Left lung (tissue), 10 donors: Measurements from ENCODE around the gene EML1. TPM values are rescaled to one million over a fixed set of nuclear protein-coding genes. Genes with fewer than 3 reads are reported as not detected.

Experiments
- ATAC-seq: fragments of 200-7000 bp; cut with Tn5 transposase; one replicate; pipeline ENCODE4 v1.9.1; 2020; ENCODE audit warnings: moderate library complexity
- DNase-seq, 4 donors: peaks; one replicate each; pipeline ENCODE4 v3.0.0-alpha.2; 2013 to 2020
- H3K27ac ChIP-seq, 2 donors: fragments of 200-600 bp; sonication (generic) in 1 of 2; one replicate each; pipeline versions ENCODE4 v1.5.0 to v1.8.0; 2020 to 2021
- H3K27me3 ChIP-seq, 2 donors: fragments of 200-600 bp; sonication (generic) in 1 of 2; one replicate each; pipeline versions ENCODE4 v1.5.0 to v1.8.0; 2020 to 2021
- H3K36me3 ChIP-seq, 2 donors: fragments of 200-600 bp; sonication (generic) in 1 of 2; one replicate each; pipeline versions ENCODE4 v1.5.0 to v1.8.0; 2020 to 2021
- H3K4me1 ChIP-seq, 2 donors: fragments of 200-600 bp; one replicate each; pipeline ENCODE4 v1.8.0; 2021
- H3K4me3 ChIP-seq, 2 donors: fragments of 200-600 bp; sonication (generic) in 1 of 2; one replicate each; pipeline versions ENCODE4 v1.5.0 to v1.8.0; 2020 to 2021; ENCODE audit warnings: mild to moderate bottlenecking in 1 of 2
- H3K9me3 ChIP-seq, 2 donors: fragments of 200-600 bp; sonication (generic) in 1 of 2; one replicate each; pipeline versions ENCODE4 v1.5.0 to v1.8.0; 2020 to 2021
- CTCF ChIP-seq, 2 donors: fragments of 200-600 bp; sonication (generic) in 1 of 2; IDR thresholded peaks; one replicate each; pipeline versions ENCODE4 v1.5.0 to v1.8.0; 2021; ENCODE audit warnings: antibody characterized with exemption in 2 of 2
- intact Hi-C, 2 donors: fragments of 100-400 bp; cut with DNase I; formaldehyde crosslinking; loops; one replicate each; pipeline versions ENCODE4 v1.11.2 to v1.14.2; 2022
- polyA plus RNA-seq, 6 donors: library from polyadenylated mRNA; unstranded; fragments of 120-200 nt; gene quantifications; one replicate each; pipeline ENCODE4 v1.2.1, GENCODE V29; 2013; ENCODE audit not compliant: insufficient read length in 6 of 6
- total RNA-seq, 2 donors: library from RNA; stranded (reverse); fragmentation: NEBNext Ultra II Directional; extraction: Animal tissue kit (Norgen Biotek cat#: 25700); gene quantifications; one replicate each; pipeline ENCODE4 v1.2.1, GENCODE V29; 2021
- donor health status: DM: no; HTN: yes; CAD: no.
- donor health status: DM: no; HTN: no; CAD: no.

The EML1 gene
- total and polyA plus RNA-seq, 8 donors, result 24.6 to 48.6 (median 42.2) TPM

GRCh38 chr14:99822800-99823455 is 29.7 kb downstream of the EML1 start:
- no peak overlapping the region for H3K27ac ChIP-seq
- intact Hi-C loops, result no loop called here
- no peak overlapping the region for H3K4me3 ChIP-seq

DNA sequence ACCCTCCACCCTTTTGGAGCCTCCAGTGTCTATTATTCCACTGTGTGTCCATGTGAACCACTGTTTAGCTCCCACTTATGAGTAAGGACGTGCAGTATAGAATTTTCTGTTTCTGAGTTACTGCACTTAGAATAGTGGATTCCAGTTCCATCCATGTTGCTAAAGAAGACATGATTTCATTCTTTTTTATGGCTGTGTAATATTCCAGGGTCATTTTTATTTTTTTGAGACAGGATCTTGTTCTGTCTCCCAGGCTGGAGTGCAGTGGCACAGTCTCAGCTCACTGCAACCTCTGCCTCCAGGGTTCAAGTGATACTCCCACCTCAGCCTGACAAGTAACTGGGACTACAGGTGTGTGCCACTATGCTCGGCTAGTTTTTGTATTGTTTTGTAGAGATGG is 31.6 kb downstream of the EML1 start:
- Histone ChIP-seq H3K4me1 (peaks cover 0 to 4% of the 10 kb centered on the region in 2 donors), H3K9me3 (no peaks in the 10 kb centered on the region), H3K27me3 (no peaks in the 10 kb centered on the region), H3K27ac (no peak overlapping the region), H3K4me3 (no peak overlapping the region), H3K36me3 (no peaks in the 10 kb centered on the region)
- intact Hi-C loops, result no loop called here
- TF ChIP-seq CTCF (IDR thresholded peaks at IDR 0.05), result no peak
- no peak for ATAC-seq
- DNase-seq, result no peak

More at GRCh38 chr14:99822800-99823455, 29.7 kb downstream of the EML1 start:
- Histone ChIP-seq H3K4me1 (peaks cover 0 to 4% of the 10 kb centered on the region in 2 donors), H3K27me3 (no peaks in the 10 kb centered on the region), H3K9me3 (no peaks in the 10 kb centered on the region), H3K36me3 (no peaks in the 10 kb centered on the region)
- DNase-seq (no peak), ATAC-seq (no peak)
- TF ChIP-seq CTCF (IDR thresholded peaks at IDR 0.05), result no peak

DNA sequence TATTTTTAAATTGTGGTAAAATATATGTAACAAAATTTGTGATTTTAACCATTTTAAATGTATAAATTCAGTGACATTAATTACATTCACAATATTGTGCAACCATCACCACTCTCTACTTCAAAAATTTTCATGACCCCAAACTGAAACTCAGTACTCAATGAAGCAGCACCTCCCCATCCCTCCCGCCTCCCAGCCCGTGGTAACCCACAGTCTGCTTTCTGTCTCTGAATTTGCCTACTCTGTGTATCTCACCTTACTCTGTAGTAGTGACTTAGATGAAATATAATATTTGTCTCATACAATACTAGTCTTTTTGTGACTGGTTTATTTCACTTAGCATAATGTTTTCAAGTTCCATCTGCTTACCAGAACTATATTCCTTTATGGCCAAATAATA is 36.2 kb downstream of the EML1 start:
- Histone ChIP-seq H3K27ac (no peak overlapping the region), H3K9me3 (no peaks in the 10 kb centered on the region), H3K27me3 (no peaks in the 10 kb centered on the region), H3K4me3 (no peak overlapping the region), H3K36me3 (no peaks in the 10 kb centered on the region), H3K4me1 (no peaks in the 10 kb centered on the region)
- TF ChIP-seq CTCF (IDR thresholded peaks at IDR 0.05), result no peak
- ATAC-seq (no peak), DNase-seq (no peak)
- intact Hi-C loops, result no loop called here

DNA sequence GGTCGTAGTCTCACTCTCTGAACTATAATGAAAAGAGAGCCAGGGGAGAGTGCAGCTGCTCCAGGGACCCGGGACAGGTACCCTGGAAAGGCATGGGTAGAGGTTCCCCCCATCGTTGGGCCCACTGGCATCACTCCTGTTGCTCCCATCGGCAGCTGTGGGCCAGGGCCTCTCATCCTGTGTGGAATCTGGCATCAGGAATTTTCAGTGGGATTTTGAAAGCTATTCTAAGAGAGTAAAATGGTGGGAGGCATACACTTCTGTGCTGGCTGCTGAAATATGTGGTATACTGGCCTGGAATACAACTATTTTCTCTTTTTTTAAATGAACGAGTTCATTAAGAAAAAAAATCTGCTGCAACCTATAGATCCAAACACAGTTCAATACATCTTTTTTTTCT is 38.1 kb downstream of the EML1 start:
- H3K36me3 ChIP-seq, result no peaks in the 10 kb centered on the region
- H3K4me1 ChIP-seq, result no peaks in the 10 kb centered on the region
- TF ChIP-seq CTCF (IDR thresholded peaks at IDR 0.05), result no peak
- no peak overlapping the region for H3K4me3 ChIP-seq
- intact Hi-C loops, result no loop called here
- H3K9me3 ChIP-seq, result no peaks in the 10 kb centered on the region
- H3K27ac ChIP-seq, result no peak overlapping the region
- no peak for ATAC-seq
- DNase-seq, result no peak
- no peaks in the 10 kb centered on the region for H3K27me3 ChIP-seq

DNA sequence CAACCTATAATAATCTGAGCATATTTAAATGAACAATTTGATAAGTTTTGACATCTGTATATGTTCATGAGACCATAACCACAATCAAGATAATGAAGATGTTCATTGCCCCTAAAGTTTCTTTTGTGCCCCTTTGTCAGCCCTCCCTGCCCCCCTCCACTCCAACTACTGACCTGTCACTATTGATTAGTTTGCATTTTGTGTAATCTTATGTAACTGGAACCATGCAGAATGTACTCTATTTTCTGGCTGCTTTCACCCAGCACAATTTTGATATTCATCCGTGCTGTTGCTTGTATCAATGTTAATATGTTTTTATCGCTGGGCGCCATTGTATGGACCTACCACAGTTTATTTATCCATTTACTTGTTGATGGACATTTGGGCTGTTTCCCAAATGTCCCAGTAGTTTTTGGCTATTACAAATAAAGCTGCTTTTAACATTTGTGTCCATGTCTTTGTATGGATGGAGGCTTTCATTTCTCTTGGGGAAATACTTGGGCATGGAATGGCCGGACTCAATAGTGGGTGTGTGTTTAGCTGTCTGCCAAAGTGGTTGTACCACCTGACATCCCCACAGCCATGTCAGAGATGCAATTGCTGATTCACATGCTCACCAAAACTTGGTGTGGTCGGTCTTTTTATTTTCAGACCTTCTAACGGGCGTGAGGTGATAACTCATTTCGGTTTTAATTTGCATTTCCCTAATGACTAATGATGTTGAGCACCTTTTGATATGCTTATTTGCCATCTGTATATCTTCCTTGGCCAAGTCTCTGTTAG is 38.9 kb downstream of the EML1 start:
- intact Hi-C loops, result no loop called here
- Histone ChIP-seq H3K9me3 (no peaks in the 10 kb centered on the region), H3K27ac (no peak overlapping the region), H3K4me3 (no peak overlapping the region), H3K4me1 (no peaks in the 10 kb centered on the region), H3K27me3 (no peaks in the 10 kb centered on the region), H3K36me3 (no peaks in the 10 kb centered on the region)
- ATAC-seq (no peak), DNase-seq (no peak)
- TF ChIP-seq CTCF (IDR thresholded peaks at IDR 0.05), result no peak
